HG03354 (cell line): ENCODE data around the gene DTX3L.
"Not testable (repeated sequence)": the region's sequence is repeated elsewhere in the genome, so short reads cannot be mapped to it uniquely, and the experiment has no call there.

Source experiments
- ATAC-seq: cut with Tn5 transposase; IDR thresholded peaks from one replicate; pipeline ENCODE4 v1.9.1; 2021; ENCODE audit warnings: mild to moderate bottlenecking; ENCODE audit not compliant: unreplicated experiment, poor library complexity, severe bottlenecking

The DTX3L gene

GRCh38 chr3:122559906-122560305 lies 4.2 kb upstream of the DTX3L start:
- no peak for ATAC-seq

GRCh38 chr3:122560680-122561079 lies 3.5 kb upstream of the DTX3L start:
- no peak for ATAC-seq

GRCh38 chr3:122562923-122563716 lies 1.0 kb upstream of the DTX3L start:
- no peak for ATAC-seq

- peak; percentile 23 for ATAC-seq
Observed at GRCh38 chr3:122563717-122564025, 467 bp upstream of the DTX3L start.

DNA sequence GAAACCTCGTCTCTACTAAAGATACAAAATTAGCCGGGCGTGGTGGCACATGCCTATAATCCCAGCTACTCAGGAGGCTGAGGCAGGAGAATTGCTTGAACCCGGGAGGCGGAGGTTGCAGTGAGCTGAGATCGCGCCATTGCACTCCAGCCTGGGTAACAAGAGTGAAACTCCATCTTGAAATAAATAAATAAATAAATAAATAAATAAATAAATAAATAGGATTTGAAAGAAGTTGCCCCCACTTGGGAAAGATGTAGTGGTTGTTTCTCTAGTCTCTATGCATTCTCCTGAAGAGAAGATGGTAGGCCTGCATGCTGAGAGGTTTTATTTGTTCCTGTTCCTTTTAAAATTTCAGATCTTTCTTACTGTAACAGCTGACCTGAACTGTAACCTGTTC lies 4.0 kb downstream of the DTX3L start:
- ATAC-seq, result not testable (repeated sequence)

- ATAC-seq, result no peak
Observed at GRCh38 chr3:122568755-122569154, 4.6 kb downstream of the DTX3L start.

DNA sequence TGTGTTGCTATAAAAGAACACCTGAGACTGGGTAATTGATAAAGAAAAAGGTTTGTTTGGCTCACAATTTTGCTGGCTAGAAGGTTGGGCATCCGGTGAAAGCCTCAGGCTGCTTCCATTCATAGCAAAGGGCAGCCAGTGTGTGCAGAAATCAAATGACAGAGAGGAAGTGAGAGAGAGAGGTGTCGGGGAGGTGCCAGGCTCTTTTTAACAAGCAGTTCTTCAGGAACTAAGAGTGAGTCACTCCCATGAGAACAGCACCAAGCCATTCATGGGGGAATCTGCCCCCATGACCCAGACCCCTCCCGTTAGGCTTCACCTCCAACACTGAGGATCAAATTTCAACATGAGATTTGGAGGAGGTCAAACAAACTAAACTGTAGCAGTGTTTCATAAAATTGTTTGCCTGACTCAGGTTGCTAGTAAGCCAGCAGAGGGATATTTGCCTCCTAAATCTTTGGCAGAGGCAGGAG lies 8.8 kb downstream of the DTX3L start:
- ATAC-seq, result peak; percentile 17

GRCh38 chr3:122576174-122576940 lies 12.2 kb downstream of the DTX3L start:
- peak; percentile 88 for ATAC-seq

- ATAC-seq, result no peak
Observed at GRCh38 chr3:122577409-122578031, 13.4 kb downstream of the DTX3L start, which contains the start of gene PARP15. Gene PARP15 (plus strand): TSS chr3:122577650. CDS start chr3:122577668, 18 bp downstream.

- no peak for ATAC-seq
Observed at GRCh38 chr3:122578069-122578740, 14.1 kb downstream of the DTX3L start.

GRCh38 chr3:122580470-122580869 lies 16.3 kb downstream of the DTX3L start:
- ATAC-seq, result no peak

DNA sequence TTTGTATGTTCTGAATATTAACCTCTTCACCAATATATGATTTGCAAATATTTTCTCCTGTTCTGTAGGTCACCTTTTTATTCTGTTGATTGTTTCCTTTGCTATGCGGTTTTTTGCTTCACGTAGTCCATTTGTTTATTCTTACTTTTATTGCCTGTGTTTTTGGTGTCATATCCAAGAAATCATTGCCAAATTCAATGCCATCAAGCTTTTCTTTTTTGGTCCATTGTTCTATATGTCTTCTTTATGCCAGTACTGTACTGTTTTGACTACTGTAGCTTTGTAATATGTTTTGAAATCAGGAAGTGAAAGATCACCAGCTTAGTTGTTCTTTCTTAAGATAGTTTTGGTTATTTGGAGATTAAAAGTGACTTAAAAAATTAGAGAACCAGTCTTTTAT lies 17.5 kb downstream of the DTX3L start:
- ATAC-seq, result no peak

DNA sequence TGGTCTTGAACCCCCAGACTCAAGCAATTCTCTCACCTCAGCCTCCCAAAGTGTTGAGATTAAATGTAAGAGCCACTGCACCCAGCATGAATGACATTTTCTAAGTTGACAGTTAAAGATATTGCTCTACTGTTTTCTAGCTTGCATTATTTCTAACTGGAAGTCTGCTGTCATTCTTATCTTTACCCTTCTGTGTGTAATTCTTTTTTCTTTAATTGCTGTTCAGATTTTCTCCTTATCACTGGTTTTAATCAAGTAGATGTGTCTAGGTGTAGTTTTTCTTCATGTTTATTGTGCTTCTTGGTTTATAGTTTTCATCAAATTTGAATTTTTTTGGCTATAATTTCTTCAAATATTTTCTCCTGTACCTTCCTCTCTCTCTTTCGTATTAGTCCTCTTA lies 18.3 kb downstream of the DTX3L start:
- no peak for ATAC-seq

- ATAC-seq, result no peak
Observed at GRCh38 chr3:122586098-122586497, 22.0 kb downstream of the DTX3L start.

DNA sequence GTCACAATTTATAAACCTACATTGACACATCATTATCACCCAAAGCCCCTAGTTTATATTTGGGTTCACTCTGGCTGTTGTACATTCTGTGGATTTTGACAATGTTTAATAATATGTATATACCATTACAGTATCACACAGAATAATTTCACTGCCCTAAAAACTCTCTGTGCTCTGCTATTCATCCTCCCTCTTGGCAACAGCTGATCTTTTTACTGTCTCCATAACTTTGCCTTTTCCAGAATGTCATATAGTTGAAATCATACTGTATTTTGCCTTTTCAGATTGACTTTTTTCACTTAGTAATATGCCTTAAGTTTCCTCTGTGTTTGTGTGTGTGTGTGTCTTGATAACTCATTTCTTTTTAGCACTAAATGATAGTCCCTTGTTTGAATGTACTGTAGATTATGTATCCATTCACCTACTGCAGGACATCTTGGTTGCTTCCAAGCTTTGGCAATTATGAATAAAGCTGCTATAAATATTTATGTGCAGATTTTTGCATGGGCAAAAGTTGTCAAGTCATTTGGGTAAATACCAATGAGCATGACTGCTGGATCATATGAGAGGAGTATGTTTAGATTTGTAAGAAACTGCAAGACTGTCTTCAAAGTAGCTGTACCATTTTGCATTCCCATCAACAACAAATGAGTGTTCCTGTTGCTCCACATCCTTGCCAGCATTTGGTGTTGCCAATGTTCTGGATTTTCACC lies 22.8 kb downstream of the DTX3L start:
- ATAC-seq, result no peak

GRCh38 chr3:122587572-122587971 lies 23.4 kb downstream of the DTX3L start:
- no peak for ATAC-seq

GRCh38 chr3:122589297-122589696 lies 25.2 kb downstream of the DTX3L start:
- ATAC-seq, result peak; percentile 76

DNA sequence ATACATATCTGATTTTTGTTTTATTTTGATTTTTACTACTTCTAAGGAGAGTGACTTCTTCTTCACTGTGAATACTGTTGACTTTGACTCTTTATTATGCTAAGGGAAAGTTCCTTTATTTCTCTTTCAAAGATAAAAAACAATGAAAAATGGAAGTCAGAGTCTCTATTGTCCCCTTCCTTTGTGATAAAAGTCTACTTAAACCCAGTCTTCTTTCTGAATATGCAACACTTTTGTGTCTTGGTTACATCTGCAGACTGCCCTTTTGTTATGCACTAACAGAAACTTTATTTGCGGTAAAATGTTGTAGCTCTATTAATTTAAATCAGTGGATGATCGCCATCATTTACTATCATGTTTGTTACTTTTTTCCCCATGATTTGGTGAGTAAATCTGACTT lies 26.5 kb downstream of the DTX3L start:
- ATAC-seq, result no peak

DNA sequence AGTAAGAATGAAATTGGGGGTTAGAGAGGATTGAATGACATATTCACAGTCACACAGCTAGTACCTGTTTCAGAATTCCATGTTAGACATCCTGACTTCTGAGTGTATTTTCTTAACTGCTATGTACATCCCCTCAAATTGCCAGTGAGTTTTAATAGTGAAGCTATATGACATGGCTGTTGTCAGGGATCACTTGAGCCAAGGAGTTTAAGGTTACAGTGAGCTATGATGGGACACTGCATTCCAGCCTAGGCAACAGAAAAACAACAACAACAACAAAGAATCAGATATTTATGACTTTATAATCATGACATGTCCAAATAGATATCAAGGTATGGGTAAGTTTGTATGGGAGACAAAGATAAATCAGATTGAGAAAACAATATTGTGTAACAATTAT lies 29.9 kb downstream of the DTX3L start:
- ATAC-seq, result no peak

GRCh38 chr3:122598151-122598550 lies 34.0 kb downstream of the DTX3L start:
- no peak for ATAC-seq
